ENCODE data around the gene KIAA0232.

Gene KIAA0232

DNA sequence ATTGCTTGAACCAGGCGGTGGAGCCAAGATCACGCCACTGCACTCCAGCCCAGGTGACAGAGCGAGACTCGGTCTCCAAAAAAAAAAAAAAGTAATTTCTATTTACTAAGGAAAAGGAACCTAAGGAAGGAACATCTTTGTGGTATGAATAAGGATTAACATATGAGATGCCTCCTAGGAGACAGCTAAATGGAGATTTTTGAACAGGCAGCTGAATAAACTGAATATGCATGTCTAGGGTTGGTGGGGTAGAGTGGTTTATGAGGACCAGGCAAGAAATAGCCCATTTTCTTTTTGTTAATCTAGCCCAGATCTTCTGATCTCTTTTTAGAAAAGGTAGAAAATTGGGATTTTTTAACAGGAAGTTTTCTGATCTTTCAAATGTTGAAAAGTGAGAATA lies 67.2 kb downstream of the KIAA0232 start:
- Histone ChIP-seq H3K4me1 (peaks cover 0 to 13% (median 0%) of the 10 kb centered on the region in 4 donors), H3K9me3 (peaks cover 0 to 7% (median 5%) of the 10 kb centered on the region in 3 donors), H3K4me3 (no peak overlapping the region), H3K27me3 (no peaks in the 10 kb centered on the region), H3K36me3 (peaks cover 14 to 18% (median 15%) of the 10 kb centered on the region in 3 donors), H3K27ac (no peak overlapping the region)
- TF ChIP-seq, protein P1, sequence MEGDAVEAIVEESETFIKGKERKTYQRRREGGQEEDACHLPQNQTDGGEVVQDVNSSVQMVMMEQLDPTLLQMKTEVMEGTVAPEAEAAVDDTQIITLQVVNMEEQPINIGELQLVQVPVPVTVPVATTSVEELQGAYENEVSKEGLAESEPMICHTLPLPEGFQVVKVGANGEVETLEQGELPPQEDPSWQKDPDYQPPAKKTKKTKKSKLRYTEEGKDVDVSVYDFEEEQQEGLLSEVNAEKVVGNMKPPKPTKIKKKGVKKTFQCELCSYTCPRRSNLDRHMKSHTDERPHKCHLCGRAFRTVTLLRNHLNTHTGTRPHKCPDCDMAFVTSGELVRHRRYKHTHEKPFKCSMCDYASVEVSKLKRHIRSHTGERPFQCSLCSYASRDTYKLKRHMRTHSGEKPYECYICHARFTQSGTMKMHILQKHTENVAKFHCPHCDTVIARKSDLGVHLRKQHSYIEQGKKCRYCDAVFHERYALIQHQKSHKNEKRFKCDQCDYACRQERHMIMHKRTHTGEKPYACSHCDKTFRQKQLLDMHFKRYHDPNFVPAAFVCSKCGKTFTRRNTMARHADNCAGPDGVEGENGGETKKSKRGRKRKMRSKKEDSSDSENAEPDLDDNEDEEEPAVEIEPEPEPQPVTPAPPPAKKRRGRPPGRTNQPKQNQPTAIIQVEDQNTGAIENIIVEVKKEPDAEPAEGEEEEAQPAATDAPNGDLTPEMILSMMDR (IDR thresholded peaks at IDR 0.05) = no peak
- intact Hi-C loops (cut with DNase I; ENCODE audit: low total_unique reads) = no loop called here
- no peak for DNase-seq

- Histone ChIP-seq H3K9me3 (peaks cover 0 to 7% (median 5%) of the 10 kb centered on the region in 3 donors), H3K27me3 (no peaks in the 10 kb centered on the region), H3K36me3 (peaks cover 8 to 10% (median 8%) of the 10 kb centered on the region in 3 donors), H3K27ac (no peak overlapping the region), H3K4me3 (no peak overlapping the region), H3K4me1 (peaks cover 0 to 30% (median 10%) of the 10 kb centered on the region in 4 donors)
- TF ChIP-seq, protein P1 (IDR thresholded peaks at IDR 0.05) = no peak
- no peak for DNase-seq
- intact Hi-C loops (cut with DNase I; ENCODE audit: low total_unique reads) = no loop called here
Observed at GRCh38 chr4:6851431-6851830, 68.9 kb downstream of the KIAA0232 start.

DNA sequence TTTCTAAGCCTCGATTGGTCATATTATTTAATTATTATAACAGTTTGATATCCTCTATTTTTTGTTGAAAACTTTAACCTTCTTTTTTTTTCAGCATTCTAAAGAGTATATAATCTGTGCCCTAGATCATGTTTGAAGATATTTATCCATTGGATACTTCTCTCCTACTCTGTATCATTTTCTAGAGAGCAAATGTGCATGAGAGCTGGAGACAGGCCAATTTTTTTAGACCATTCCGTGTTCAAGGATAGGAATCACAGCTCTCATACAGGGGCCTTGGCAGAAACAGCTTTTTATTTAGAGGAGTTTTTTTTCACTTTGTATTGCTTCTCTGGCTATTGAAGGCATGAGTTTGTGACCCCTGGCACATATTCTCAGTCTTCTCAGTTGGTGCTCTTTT lies 69.4 kb downstream of the KIAA0232 start:
- no peak overlapping the region for H3K4me3 ChIP-seq
- H3K36me3 ChIP-seq = peaks cover 8 to 10% (median 8%) of the 10 kb centered on the region in 3 donors
- peaks cover 0 to 35% (median 13%) of the 10 kb centered on the region in 4 donors for H3K4me1 ChIP-seq
- intact Hi-C loops (cut with DNase I; ENCODE audit: low total_unique reads) = no loop called here
- H3K27me3 ChIP-seq = no peaks in the 10 kb centered on the region
- TF ChIP-seq, protein P1 (IDR thresholded peaks at IDR 0.05) = no peak
- no peak for DNase-seq
- H3K27ac ChIP-seq = no peak overlapping the region
- H3K9me3 ChIP-seq = peaks cover 0 to 7% (median 5%) of the 10 kb centered on the region in 3 donors

GRCh38 chr4:6852582-6852981 lies 70.1 kb downstream of the KIAA0232 start:
- Histone ChIP-seq H3K4me1 (peaks cover 0 to 35% (median 16%) of the 10 kb centered on the region in 4 donors), H3K27ac (no peak overlapping the region), H3K9me3 (peaks cover 0 to 7% (median 5%) of the 10 kb centered on the region in 3 donors), H3K4me3 (no peak overlapping the region), H3K27me3 (no peaks in the 10 kb centered on the region), H3K36me3 (peaks cover 8 to 14% (median 10%) of the 10 kb centered on the region in 3 donors)
- TF ChIP-seq, protein P1 (IDR thresholded peaks at IDR 0.05) = no peak
- no peak for DNase-seq
- intact Hi-C loops (cut with DNase I; ENCODE audit: low total_unique reads) = no loop called here

- no peak for DNase-seq
- TF ChIP-seq, protein P1 (IDR thresholded peaks at IDR 0.05) = no peak
- Histone ChIP-seq H3K4me3 (no peak overlapping the region), H3K9me3 (peaks cover 0 to 7% (median 5%) of the 10 kb centered on the region in 3 donors), H3K36me3 (peaks cover 9 to 16% (median 10%) of the 10 kb centered on the region in 3 donors), H3K27me3 (no peaks in the 10 kb centered on the region), H3K27ac (no peak overlapping the region), H3K4me1 (peaks cover 0 to 33% (median 19%) of the 10 kb centered on the region in 4 donors)
- intact Hi-C loops (cut with DNase I; ENCODE audit: low total_unique reads) = no loop called here
Observed at GRCh38 chr4:6854098-6854744, 71.7 kb downstream of the KIAA0232 start.

Measured in tibial artery (tissue), 4 donors.